SH-SY5Y (cell line): Measurements from ENCODE around the gene ZSCAN5B.

ENCODE experiments used
- GATA2 ChIP-seq: IDR thresholded peaks from 2 replicates; pipeline ENCODE4 v1.6.1; 2011; ENCODE audit warnings: mild to moderate bottlenecking, low read depth, low read length
- GATA3 ChIP-seq: IDR thresholded peaks from 2 replicates; pipeline ENCODE4 v1.6.1; 2011; ENCODE audit warnings: low read depth, mild to moderate bottlenecking, low read length, moderate library complexity

DNA sequence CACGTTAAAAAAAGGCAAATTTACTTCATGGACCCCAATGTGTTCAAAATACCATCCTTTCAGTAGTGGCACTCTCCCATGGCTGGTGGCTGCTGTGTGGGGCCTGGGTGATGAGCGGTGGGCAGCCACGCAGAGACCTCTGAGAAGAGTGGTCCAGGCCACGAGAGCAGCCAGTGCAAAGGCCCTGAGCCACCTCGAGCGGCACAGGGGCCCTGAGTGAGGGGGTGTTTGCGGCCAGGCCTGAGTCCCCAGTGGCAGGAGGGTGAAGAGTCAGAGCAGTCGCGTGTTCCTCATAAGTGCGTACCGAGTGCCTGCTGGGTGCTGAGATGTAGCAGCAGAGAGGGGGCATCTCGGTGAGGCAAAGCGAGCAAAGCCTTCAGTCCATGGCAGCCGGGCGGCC lies 49.5 kb downstream of the ZSCAN5B start:
- TF ChIP-seq GATA2, result no peak
- no peak for TF ChIP-seq GATA3
